ENCODE measurements around the gene MYRIP. TPM values are rescaled to one million over a fixed set of nuclear protein-coding genes. Genes with fewer than 3 reads are reported as not detected.
"Not testable (repeated sequence)": the region's sequence is repeated elsewhere in the genome, so short reads cannot be mapped to it uniquely, and the experiment has no call there.

MYRIP gene
- total RNA-seq, 4 donors from 2014 or later = 1.0 to 9.6 (median 3.2) TPM

GRCh38 chr3:40022297-40022827 lies 213.0 kb downstream of the MYRIP start:
- no peak for ATAC-seq (ENCODE audit: low FRiP score)

GRCh38 chr3:40024526-40024925 lies 215.1 kb downstream of the MYRIP start:
- no peak for TF ChIP-seq CTCF (IDR thresholded peaks at IDR 0.05)
- no peak for ATAC-seq (ENCODE audit: low FRiP score)
- DNase-seq (ENCODE audit: low spot score) = no peak

More at GRCh38 chr3:40022297-40022827, 213.0 kb downstream of the MYRIP start:
- TF ChIP-seq CTCF (IDR thresholded peaks at IDR 0.05) = no peak
- DNase-seq (ENCODE audit: low spot score) = no peak

GRCh38 chr3:40025892-40026291 lies 216.5 kb downstream of the MYRIP start:
- not testable (repeated sequence) for ATAC-seq (ENCODE audit: low FRiP score); DNase-seq (ENCODE audit: low spot score)

GRCh38 chr3:40035177-40035576 lies 225.8 kb downstream of the MYRIP start:
- ATAC-seq (ENCODE audit: low FRiP score) = no peak
- no peak for DNase-seq (ENCODE audit: low spot score)
- no peak for TF ChIP-seq CTCF (IDR thresholded peaks at IDR 0.05)

GRCh38 chr3:40037582-40037981 lies 228.2 kb downstream of the MYRIP start:
- DNase-seq (ENCODE audit: low spot score) = no peak
- TF ChIP-seq CTCF (IDR thresholded peaks at IDR 0.05) = no peak

GRCh38 chr3:40042752-40043443 lies 233.5 kb downstream of the MYRIP start:
- DNase-seq (ENCODE audit: low spot score) (no peak), ATAC-seq (ENCODE audit: low FRiP score) (no peak)
- no peak for TF ChIP-seq CTCF (IDR thresholded peaks at IDR 0.05)

More at GRCh38 chr3:40037582-40037981, 228.2 kb downstream of the MYRIP start:
- ATAC-seq (ENCODE audit: low FRiP score) = no peak

GRCh38 chr3:40043444-40043755 lies 234.0 kb downstream of the MYRIP start:
- no peak for ATAC-seq (ENCODE audit: low FRiP score)
- no peak for TF ChIP-seq CTCF (IDR thresholded peaks at IDR 0.05)
- DNase-seq (ENCODE audit: low spot score) = no peak
